H1 (cell line): Measurements from ENCODE around the gene ARHGAP26.

Experiments used
- ASH2L ChIP-seq: fragments of 200-600, 300-600 bp; sonication (generic); IDR thresholded peaks from one replicate; pipeline ENCODE4 v1.7.1; 2017; ENCODE audit warnings: low read length
- CTCF ChIP-seq, 3 experiments: IDR thresholded peaks; 1 replicate in 2 of 3; 2 replicates in 1 of 3; pipeline versions ENCODE4 v1.5.1 to v1.6.1; 2011; ENCODE audit warnings: low read length in 3 of 3, mild to moderate bottlenecking in 3 of 3, inconsistent platforms in 2 of 3, low read depth in 1 of 3, moderate library complexity in 1 of 3; ENCODE audit not compliant: insufficient read depth in 1 of 3; ENCODE audit errors: control extremely low read depth in 1 of 3
- EP300 ChIP-seq, 2 experiments: IDR thresholded peaks; 1 replicate in 1 of 2; 2 replicates in 1 of 2; pipeline ENCODE4 v1.6.1; 2011 to 2012; ENCODE audit warnings: low read depth in 2 of 2, low read length in 2 of 2, mild to moderate bottlenecking in 2 of 2, borderline replicate concordance in 1 of 2, inconsistent platforms in 1 of 2, moderate library complexity in 1 of 2

GRCh38 chr5:143180751-143181150 lies 410.6 kb downstream of the ARHGAP26 start:
- TF ChIP-seq CTCF (IDR thresholded peaks at IDR 0.05; ENCODE audit: control extremely low read depth in 1 of 3, insufficient read depth in 1 of 3, low read depth in 1 of 3, low read length in 3 of 3) (no peak), ASH2L (no peak), EP300 (IDR thresholded peaks at IDR 0.05; ENCODE audit: borderline replicate concordance in 1 of 2, low read depth in 2 of 2, low read length in 2 of 2) (no peak)
